ENCODE data around the gene CKS1B. TPM values are rescaled to one million over a fixed set of nuclear protein-coding genes. Genes with fewer than 3 reads are reported as not detected.
"Not testable (repeated sequence)": the region's sequence is repeated elsewhere in the genome, so short reads cannot be mapped to it uniquely, and the experiment has no call there.

The CKS1B gene
- total RNA-seq, 6 experiments from 2014 or later: 52.7 to 111 (median 98.8) TPM

- TF ChIP-seq, protein P1, sequence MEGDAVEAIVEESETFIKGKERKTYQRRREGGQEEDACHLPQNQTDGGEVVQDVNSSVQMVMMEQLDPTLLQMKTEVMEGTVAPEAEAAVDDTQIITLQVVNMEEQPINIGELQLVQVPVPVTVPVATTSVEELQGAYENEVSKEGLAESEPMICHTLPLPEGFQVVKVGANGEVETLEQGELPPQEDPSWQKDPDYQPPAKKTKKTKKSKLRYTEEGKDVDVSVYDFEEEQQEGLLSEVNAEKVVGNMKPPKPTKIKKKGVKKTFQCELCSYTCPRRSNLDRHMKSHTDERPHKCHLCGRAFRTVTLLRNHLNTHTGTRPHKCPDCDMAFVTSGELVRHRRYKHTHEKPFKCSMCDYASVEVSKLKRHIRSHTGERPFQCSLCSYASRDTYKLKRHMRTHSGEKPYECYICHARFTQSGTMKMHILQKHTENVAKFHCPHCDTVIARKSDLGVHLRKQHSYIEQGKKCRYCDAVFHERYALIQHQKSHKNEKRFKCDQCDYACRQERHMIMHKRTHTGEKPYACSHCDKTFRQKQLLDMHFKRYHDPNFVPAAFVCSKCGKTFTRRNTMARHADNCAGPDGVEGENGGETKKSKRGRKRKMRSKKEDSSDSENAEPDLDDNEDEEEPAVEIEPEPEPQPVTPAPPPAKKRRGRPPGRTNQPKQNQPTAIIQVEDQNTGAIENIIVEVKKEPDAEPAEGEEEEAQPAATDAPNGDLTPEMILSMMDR (IDR thresholded peaks at IDR 0.05): no peak
- H3K9me3 Mint-ChIP-seq: no peaks in the 10 kb centered on the region
- DNase-seq: peak; percentile 95
Observed at GRCh38 chr1:154972517-154973343, 1.8 kb upstream of the CKS1B start.

DNA sequence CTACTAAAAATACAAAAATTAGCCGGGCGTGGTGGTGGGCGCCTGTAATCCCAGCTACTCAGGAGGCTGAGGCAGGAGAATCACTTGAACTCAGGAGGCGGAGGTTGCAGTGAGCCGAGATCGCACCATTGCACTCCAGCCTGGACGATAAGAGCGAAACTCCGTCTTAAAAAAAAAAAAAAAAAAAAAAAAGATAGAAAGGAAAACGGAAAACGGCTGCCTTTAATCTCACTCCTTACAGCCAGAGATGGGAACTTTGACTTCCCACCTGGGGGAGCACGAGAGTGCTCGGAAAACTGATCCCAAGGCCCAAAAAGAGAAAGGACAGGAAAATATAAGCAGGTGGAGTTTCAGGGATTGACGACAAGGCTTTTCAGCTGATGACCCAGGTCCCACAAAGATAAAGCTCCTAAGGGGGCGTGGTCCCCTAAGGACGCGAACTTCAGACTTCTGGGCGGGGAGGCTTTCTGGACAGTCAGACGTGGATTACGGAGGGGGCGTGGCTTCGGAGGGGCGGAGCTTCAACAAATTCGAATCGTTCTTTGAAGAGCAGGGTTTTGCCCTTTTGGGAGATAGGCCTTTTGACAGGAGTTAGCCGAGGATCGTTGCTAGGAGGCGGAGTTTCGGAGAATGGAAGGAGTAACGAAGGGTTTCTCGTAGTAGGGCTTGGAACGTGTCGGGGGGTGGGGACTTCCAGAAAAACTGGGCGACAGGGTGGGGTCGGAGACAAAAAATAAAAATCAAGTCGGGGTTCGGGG, 958 bp upstream of the CKS1B start:
- no peak overlapping the region for H3K27ac Mint-ChIP-seq
- no peaks in the 10 kb centered on the region for H3K9me3 Mint-ChIP-seq
- DNase-seq: peak; percentile 97
- peaks cover 13% of the 10 kb centered on the region for H3K4me1 Mint-ChIP-seq (ENCODE audit: low read depth)
- peaks cover 25% of the 10 kb centered on the region for H3K36me3 Mint-ChIP-seq (ENCODE audit: low read depth)
- peaks cover 7% of the 10 kb centered on the region for H3K27me3 Mint-ChIP-seq (ENCODE audit: insufficient read depth)
- TF ChIP-seq, protein P1 (IDR thresholded peaks at IDR 0.05): peak; percentile 36
- H3K4me3 Mint-ChIP-seq: no peak overlapping the region

More at GRCh38 chr1:154972517-154973343, 1.8 kb upstream of the CKS1B start:
- H3K36me3 Mint-ChIP-seq (ENCODE audit: low read depth): peaks cover 33% of the 10 kb centered on the region
- no peak overlapping the region for H3K4me3 Mint-ChIP-seq
- peaks cover 21% of the 10 kb centered on the region for H3K4me1 Mint-ChIP-seq (ENCODE audit: low read depth)
- peaks cover 7% of the 10 kb centered on the region for H3K27me3 Mint-ChIP-seq (ENCODE audit: insufficient read depth)
- H3K27ac Mint-ChIP-seq: no peak overlapping the region

DNA sequence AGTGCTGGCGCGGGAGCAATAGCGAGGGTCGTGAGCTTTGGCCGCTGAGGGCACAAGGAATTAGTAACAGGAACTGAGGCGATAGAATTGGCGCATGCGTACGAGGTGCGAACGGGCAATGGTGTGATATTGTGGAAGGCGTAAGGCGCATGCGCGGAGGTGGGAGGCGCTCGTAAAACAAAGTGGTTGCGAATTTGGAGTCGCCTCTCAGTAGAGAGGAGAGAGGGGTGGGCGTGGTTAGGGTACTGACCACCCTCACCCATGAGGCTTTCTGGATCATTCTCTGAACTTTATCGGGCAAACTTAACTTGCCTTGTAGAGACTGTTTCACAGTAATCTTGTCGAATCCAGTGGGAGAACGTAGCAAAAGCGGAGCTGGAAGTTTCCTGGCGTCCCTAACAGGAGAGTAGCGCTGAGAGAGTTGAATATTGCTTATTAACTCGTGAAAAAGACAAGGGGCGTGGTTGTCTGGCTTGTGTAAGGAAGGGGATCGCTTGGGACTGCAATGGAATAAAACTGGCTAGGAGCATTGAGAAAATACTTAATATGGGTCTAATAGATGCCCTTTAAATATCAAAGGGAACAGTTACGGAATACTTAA, 427 bp downstream of the CKS1B start:
- Mint-ChIP-seq H3K36me3 (ENCODE audit: low read depth) (peaks cover 20% of the 10 kb centered on the region), H3K4me3 (no peak overlapping the region), H3K27me3 (ENCODE audit: insufficient read depth) (peaks cover 2% of the 10 kb centered on the region; the same call in 1 of the 2 replicates), H3K9me3 (no peaks in the 10 kb centered on the region), H3K27ac (no peak overlapping the region), H3K4me1 (ENCODE audit: low read depth) (peaks cover 6% of the 10 kb centered on the region)
- TF ChIP-seq, protein P1 (IDR thresholded peaks at IDR 0.05): no peak
- DNase-seq: peak; percentile 89

DNA sequence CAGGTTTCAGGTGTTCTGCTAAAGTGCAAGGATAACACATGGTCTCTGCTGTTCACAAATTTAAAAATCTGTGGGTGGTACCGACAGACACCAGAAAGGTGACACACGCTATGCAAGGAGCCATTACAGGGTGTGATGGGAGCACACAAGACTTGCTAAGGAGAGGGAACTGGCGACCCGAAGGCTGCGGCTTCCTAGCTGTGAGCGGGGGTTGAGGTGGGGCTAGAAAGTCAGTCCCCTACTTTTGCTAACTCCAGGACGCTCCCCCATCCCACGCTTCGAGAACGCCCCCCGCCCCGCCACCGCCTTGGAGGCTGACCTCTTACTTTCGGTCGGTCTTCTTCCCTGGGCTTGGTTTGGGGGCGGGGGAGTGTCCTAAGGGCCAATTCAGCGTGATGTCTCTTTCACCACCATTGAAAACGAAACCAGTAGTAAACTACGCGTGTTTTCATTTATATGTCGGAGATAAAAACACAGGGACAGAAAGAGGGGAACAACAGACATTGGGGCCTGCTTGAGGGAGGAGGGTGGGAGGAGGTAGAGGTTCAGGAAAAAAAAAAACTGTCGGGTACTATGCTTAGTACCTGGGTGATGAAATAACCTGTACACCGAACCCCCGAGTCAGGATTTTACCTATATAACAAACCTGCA, 1.1 kb downstream of the CKS1B start:
- Mint-ChIP-seq H3K36me3 (ENCODE audit: low read depth) (peaks cover 20% of the 10 kb centered on the region), H3K4me3 (no peak overlapping the region), H3K27me3 (ENCODE audit: insufficient read depth) (peaks cover 2% of the 10 kb centered on the region; the same call in 1 of the 2 replicates), H3K27ac (no peak overlapping the region), H3K4me1 (ENCODE audit: low read depth) (peaks cover 6% of the 10 kb centered on the region), H3K9me3 (no peaks in the 10 kb centered on the region)
- TF ChIP-seq, protein P1 (IDR thresholded peaks at IDR 0.05): no peak
- peak; percentile 47 for DNase-seq

DNA sequence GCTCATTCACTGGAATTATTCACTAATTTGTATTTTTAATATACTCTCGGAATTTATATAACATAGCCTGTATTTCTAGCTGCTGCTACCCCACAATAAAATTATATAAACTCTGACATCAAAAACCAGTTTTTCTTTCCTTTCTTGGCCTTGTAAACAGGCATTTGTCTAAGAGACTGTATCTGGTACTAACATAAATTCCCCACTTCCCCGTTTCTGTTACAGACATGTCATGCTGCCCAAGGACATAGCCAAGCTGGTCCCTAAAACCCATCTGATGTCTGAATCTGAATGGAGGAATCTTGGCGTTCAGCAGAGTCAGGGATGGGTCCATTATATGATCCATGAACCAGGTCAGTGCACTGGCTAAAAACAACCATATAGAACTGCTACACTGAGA, 3.3 kb downstream of the CKS1B start:
- H3K4me3 Mint-ChIP-seq; H3K9me3 Mint-ChIP-seq; DNase-seq; H3K36me3 Mint-ChIP-seq (ENCODE audit: low read depth); H3K27ac Mint-ChIP-seq; H3K4me1 Mint-ChIP-seq (ENCODE audit: low read depth); H3K27me3 Mint-ChIP-seq (ENCODE audit: insufficient read depth): not testable (repeated sequence)

Data from HFFc6 (cell line).